Vagina (tissue), 2 donors: ENCODE data around the gene PDE7B. TPM values are rescaled to one million over a fixed set of nuclear protein-coding genes. Genes with fewer than 3 reads are reported as not detected.

Experiments used
- DNase-seq, 2 donors: peaks; one replicate each; pipeline ENCODE4 v3.0.0-alpha.2; 2017; ENCODE audit errors: extremely low spot score in 2 of 2
- H3K27ac ChIP-seq: fragments of 200-600 bp; sonication (generic); one replicate; pipeline ENCODE4 v1.5.1; 2019
- H3K27me3 ChIP-seq: fragments of 200-600 bp; sonication (generic); one replicate; pipeline ENCODE4 v1.5.1; 2019
- H3K36me3 ChIP-seq, 2 donors: fragments of 200-600 bp; sonication (generic); one replicate each; pipeline ENCODE4 v1.5.1; 2017 to 2019
- H3K4me1 ChIP-seq: fragments of 200-600 bp; sonication (generic); one replicate; pipeline ENCODE4 v1.5.1; 2019
- H3K4me3 ChIP-seq, 2 donors: fragments of 200-600 bp; sonication (generic); 1 replicate in 1 of 2; 2 replicates in 1 of 2; pipeline ENCODE4 v1.5.1; 2016 to 2019
- H3K9me3 ChIP-seq: fragments of 200-600 bp; sonication (generic); one replicate; pipeline ENCODE4 v1.5.1; 2019
- POLR2A ChIP-seq, 2 donors: fragments of 450-650 bp; IDR thresholded peaks; one replicate each; pipeline ENCODE4 v1.6.1; 2017; ENCODE audit warnings: antibody characterized with exemption in 2 of 2, mild to moderate bottlenecking in 2 of 2, moderate library complexity in 2 of 2
- POLR2AphosphoS5 ChIP-seq, 2 donors: sonication (generic); formaldehyde crosslinking; IDR thresholded peaks; one replicate each; pipeline ENCODE4 v1.9.0; 2017; ENCODE audit warnings: antibody characterized with exemption in 2 of 2, mild to moderate bottlenecking in 2 of 2, low read depth in 1 of 2; ENCODE audit not compliant: insufficient read depth in 1 of 2
- intact Hi-C: fragments of 100-400 bp; cut with DNase I; formaldehyde crosslinking; loops from one replicate; pipeline ENCODE4 v1.15.1; 2023
- total RNA-seq: library from RNA; depleted of rRNA; stranded (reverse); fragments of >200 nt; gene quantifications from one replicate; pipeline ENCODE4 v1.2.3, GENCODE V29; 2016
- TF ChIP-seq, protein P1 (sequence below), 3 experiments: fragments of 450-650 bp in 2 of 3; fragments of 200-600 bp in 1 of 3; sonication (generic) in 1 of 3; IDR thresholded peaks; one replicate each; pipeline ENCODE4 v1.5.1; 2017 to 2019; ENCODE audit warnings: antibody characterized with exemption in 3 of 3, mild to moderate bottlenecking in 2 of 3, moderate library complexity in 2 of 3

PDE7B gene
- total RNA-seq, 1 donor from 2014 or later: 6.9 TPM

- TF ChIP-seq POLR2AphosphoS5 (IDR thresholded peaks at IDR 0.05; ENCODE audit: insufficient read depth in 1 of 2, low read depth in 1 of 2) (no peak), POLR2A (IDR thresholded peaks at IDR 0.05) (no peak)
- TF ChIP-seq, protein P1, sequence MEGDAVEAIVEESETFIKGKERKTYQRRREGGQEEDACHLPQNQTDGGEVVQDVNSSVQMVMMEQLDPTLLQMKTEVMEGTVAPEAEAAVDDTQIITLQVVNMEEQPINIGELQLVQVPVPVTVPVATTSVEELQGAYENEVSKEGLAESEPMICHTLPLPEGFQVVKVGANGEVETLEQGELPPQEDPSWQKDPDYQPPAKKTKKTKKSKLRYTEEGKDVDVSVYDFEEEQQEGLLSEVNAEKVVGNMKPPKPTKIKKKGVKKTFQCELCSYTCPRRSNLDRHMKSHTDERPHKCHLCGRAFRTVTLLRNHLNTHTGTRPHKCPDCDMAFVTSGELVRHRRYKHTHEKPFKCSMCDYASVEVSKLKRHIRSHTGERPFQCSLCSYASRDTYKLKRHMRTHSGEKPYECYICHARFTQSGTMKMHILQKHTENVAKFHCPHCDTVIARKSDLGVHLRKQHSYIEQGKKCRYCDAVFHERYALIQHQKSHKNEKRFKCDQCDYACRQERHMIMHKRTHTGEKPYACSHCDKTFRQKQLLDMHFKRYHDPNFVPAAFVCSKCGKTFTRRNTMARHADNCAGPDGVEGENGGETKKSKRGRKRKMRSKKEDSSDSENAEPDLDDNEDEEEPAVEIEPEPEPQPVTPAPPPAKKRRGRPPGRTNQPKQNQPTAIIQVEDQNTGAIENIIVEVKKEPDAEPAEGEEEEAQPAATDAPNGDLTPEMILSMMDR (IDR thresholded peaks at IDR 0.05): no peak
- H3K36me3 ChIP-seq: no peaks in the 10 kb centered on the region
- H3K4me1 ChIP-seq: no peaks in the 10 kb centered on the region
- intact Hi-C loops: no loop called here
- no peaks in the 10 kb centered on the region for H3K9me3 ChIP-seq
- no peak overlapping the region for H3K27ac ChIP-seq
- no peaks in the 10 kb centered on the region for H3K27me3 ChIP-seq
- H3K4me3 ChIP-seq: no peak overlapping the region
- DNase-seq: no peak
These were observed 358.0 kb downstream of the PDE7B start for GRCh38 chr6:136209496-136209895.

- H3K27ac ChIP-seq: no peak overlapping the region
- intact Hi-C loops: no loop called here
- DNase-seq: no peak
- H3K9me3 ChIP-seq: no peaks in the 10 kb centered on the region
- H3K36me3 ChIP-seq: no peaks in the 10 kb centered on the region
- H3K27me3 ChIP-seq: no peaks in the 10 kb centered on the region
- TF ChIP-seq POLR2A (IDR thresholded peaks at IDR 0.05): no peak
- no peaks in the 10 kb centered on the region for H3K4me1 ChIP-seq
- H3K4me3 ChIP-seq: no peak overlapping the region
These were observed 359.1 kb downstream of the PDE7B start for GRCh38 chr6:136210398-136211165.

DNA sequence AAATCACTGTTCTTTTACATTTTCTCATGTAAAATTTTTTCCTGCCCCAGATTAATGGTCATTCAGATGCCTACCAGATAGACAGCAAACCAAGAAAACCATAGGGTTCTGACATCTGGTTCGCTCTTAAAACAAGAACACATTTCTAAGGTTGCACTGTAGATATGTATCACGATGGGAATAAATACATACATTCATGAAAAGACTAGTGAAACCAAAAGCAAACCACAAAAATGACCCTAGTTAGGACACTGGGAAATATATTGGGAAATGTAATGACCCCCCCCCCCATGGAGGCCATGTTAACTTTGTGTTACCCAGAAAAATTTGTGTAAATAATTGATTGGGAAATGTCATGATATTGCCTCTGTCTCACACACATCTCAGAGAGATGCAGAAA lies 361.1 kb downstream of the PDE7B start:
- TF ChIP-seq, protein P1 (IDR thresholded peaks at IDR 0.05): no peak
- TF ChIP-seq POLR2A (IDR thresholded peaks at IDR 0.05) (no peak), POLR2AphosphoS5 (IDR thresholded peaks at IDR 0.05; ENCODE audit: insufficient read depth in 1 of 2, low read depth in 1 of 2) (no peak)
- DNase-seq: no peak
- no peaks in the 10 kb centered on the region for H3K4me1 ChIP-seq
- H3K27me3 ChIP-seq: no peaks in the 10 kb centered on the region
- intact Hi-C loops: no loop called here
- no peak overlapping the region for H3K4me3 ChIP-seq
- H3K9me3 ChIP-seq: no peaks in the 10 kb centered on the region
- H3K27ac ChIP-seq: no peak overlapping the region
- H3K36me3 ChIP-seq: no peaks in the 10 kb centered on the region

DNA sequence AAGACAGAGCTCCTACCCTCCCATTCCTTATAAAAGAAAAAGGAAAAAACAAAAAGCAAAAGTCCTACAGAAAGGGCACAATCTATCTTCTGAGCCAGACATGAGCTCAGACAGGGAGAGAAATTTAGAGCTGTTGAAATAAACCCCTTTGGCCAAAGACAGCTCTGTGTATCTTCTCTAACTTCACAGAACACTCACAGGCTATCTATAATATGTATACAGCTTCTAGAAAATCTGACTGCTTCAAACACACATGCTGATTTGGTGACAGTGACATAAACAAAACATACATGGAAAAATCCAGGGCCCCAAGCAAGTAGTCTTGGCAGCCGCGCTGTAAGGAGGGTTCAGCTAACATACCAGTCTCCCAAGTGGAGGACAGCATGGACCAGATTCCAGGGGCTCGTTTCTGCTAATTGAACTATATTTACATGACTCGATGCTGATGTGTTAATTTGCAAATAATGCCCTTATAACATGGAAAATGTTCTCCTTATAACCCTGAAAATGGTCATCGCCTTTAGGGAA lies 361.6 kb downstream of the PDE7B start:
- intact Hi-C loops: no loop called here
- TF ChIP-seq, protein P1 (IDR thresholded peaks at IDR 0.05): no peak
- no peak for TF ChIP-seq POLR2AphosphoS5 (IDR thresholded peaks at IDR 0.05; ENCODE audit: insufficient read depth in 1 of 2, low read depth in 1 of 2)
- no peak for TF ChIP-seq POLR2A (IDR thresholded peaks at IDR 0.05)
- Histone ChIP-seq H3K27ac (no peak overlapping the region), H3K36me3 (no peaks in the 10 kb centered on the region), H3K4me1 (no peaks in the 10 kb centered on the region), H3K9me3 (no peaks in the 10 kb centered on the region), H3K4me3 (no peak overlapping the region), H3K27me3 (no peaks in the 10 kb centered on the region)
- no peak for DNase-seq

- DNase-seq: no peak
- intact Hi-C loops: no loop called here
- Histone ChIP-seq H3K27ac (no peak overlapping the region), H3K9me3 (no peaks in the 10 kb centered on the region), H3K4me3 (no peak overlapping the region), H3K36me3 (no peaks in the 10 kb centered on the region), H3K27me3 (no peaks in the 10 kb centered on the region), H3K4me1 (no peaks in the 10 kb centered on the region)
- no peak for TF ChIP-seq POLR2A (IDR thresholded peaks at IDR 0.05)
- TF ChIP-seq, protein P1 (IDR thresholded peaks at IDR 0.05): no peak
- no peak for TF ChIP-seq POLR2AphosphoS5 (IDR thresholded peaks at IDR 0.05; ENCODE audit: insufficient read depth in 1 of 2, low read depth in 1 of 2)
These were observed 362.4 kb downstream of the PDE7B start for GRCh38 chr6:136213853-136214252.
